Endothelial cell of umbilical vein (primary cell): ENCODE results near the gene CDK18.

Source experiments
- EZH2 ChIP-seq: IDR thresholded peaks from 2 replicates; pipeline ENCODE4 v1.6.1; 2012; ENCODE audit warnings: borderline replicate concordance, low read depth, mild to moderate bottlenecking, moderate library complexity, low read length, inconsistent platforms; ENCODE audit not compliant: severe bottlenecking
- POLR2A ChIP-seq: IDR thresholded peaks from 2 replicates; pipeline ENCODE4 v1.6.1; 2012; ENCODE audit warnings: low read depth, mild to moderate bottlenecking, control low read depth, low read length

GRCh38 chr1:205580140-205580922 is 75.9 kb downstream of the CDK18 start:
- TF ChIP-seq EZH2 (no peak), POLR2A (no peak)
